ENCODE data around the gene B3GNT5. TPM values are rescaled to one million over a fixed set of nuclear protein-coding genes. Genes with fewer than 3 reads are reported as not detected.

Gene B3GNT5
- total RNA-seq, 1 donor from 2014 or later, result 20.4 TPM

DNA sequence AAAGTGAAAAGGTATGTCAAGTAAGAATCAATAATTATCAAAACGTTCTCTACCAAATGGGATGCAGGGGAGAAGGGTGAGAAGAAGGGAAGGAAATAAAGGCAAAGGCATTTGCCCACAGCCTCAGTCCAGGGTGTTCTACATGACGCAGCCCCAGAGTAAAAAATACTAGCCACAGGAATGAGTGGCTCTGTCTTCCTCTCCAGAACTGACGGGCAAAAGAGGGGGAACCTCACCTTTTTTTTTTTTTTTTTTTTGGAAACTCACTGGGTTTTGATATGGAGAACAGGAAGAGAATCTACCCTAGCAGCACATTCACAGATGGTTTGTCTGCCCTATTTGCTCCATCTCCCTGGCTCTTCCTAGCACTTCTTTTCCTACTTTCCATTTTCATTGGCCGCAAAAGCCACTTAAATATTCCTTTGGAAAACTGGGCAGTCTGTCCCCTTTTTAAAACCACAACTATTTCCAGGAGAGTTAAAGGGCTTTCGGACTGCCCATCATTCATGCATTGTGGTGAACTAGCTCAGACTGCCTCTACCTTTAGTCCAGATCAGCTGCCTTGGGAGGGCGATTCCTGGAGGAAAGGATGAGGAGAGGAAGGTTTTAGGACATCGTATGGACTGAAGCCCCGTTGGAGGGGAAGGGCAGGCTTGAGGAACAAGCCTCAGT is 28.2 kb downstream of the B3GNT5 start:
- TF ChIP-seq POLR2AphosphoS5 (IDR thresholded peaks at IDR 0.05; ENCODE audit: insufficient read depth in 1 of 2, low read depth in 1 of 2) (no peak), POLR2A (IDR thresholded peaks at IDR 0.05) (no peak)
- TF ChIP-seq, protein P1, sequence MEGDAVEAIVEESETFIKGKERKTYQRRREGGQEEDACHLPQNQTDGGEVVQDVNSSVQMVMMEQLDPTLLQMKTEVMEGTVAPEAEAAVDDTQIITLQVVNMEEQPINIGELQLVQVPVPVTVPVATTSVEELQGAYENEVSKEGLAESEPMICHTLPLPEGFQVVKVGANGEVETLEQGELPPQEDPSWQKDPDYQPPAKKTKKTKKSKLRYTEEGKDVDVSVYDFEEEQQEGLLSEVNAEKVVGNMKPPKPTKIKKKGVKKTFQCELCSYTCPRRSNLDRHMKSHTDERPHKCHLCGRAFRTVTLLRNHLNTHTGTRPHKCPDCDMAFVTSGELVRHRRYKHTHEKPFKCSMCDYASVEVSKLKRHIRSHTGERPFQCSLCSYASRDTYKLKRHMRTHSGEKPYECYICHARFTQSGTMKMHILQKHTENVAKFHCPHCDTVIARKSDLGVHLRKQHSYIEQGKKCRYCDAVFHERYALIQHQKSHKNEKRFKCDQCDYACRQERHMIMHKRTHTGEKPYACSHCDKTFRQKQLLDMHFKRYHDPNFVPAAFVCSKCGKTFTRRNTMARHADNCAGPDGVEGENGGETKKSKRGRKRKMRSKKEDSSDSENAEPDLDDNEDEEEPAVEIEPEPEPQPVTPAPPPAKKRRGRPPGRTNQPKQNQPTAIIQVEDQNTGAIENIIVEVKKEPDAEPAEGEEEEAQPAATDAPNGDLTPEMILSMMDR (IDR thresholded peaks at IDR 0.05), result no peak
- no peak for DNase-seq (ENCODE audit: extremely low spot score in 2 of 2)
- Histone ChIP-seq H3K9me3 (no peaks in the 10 kb centered on the region), H3K36me3 (no peaks in the 10 kb centered on the region), H3K4me1 (peaks cover 14% of the 10 kb centered on the region), H3K4me3 (no peak overlapping the region), H3K27ac (no peak overlapping the region), H3K27me3 (no peaks in the 10 kb centered on the region)
- intact Hi-C loops (cut with DNase I), result no loop called here

GRCh38 chr3:183283886-183284285 is 30.8 kb downstream of the B3GNT5 start:
- Histone ChIP-seq H3K4me3 (no peak overlapping the region), H3K27me3 (no peaks in the 10 kb centered on the region), H3K9me3 (no peaks in the 10 kb centered on the region), H3K36me3 (no peaks in the 10 kb centered on the region), H3K27ac (no peak overlapping the region), H3K4me1 (peaks cover 27% of the 10 kb centered on the region)
- intact Hi-C loops (cut with DNase I), result no loop called here
- no peak for TF ChIP-seq POLR2AphosphoS5 (IDR thresholded peaks at IDR 0.05; ENCODE audit: insufficient read depth in 1 of 2, low read depth in 1 of 2)
- TF ChIP-seq, protein P1 (IDR thresholded peaks at IDR 0.05), result no peak
- TF ChIP-seq POLR2A (IDR thresholded peaks at IDR 0.05), result no peak
- no peak for DNase-seq (ENCODE audit: extremely low spot score in 2 of 2)

GRCh38 chr3:183284570-183284969 is 31.5 kb downstream of the B3GNT5 start:
- peak overlapping the region; percentile 70 for H3K27ac ChIP-seq
- DNase-seq (ENCODE audit: extremely low spot score in 2 of 2), result no peak
- TF ChIP-seq, protein P1 (IDR thresholded peaks at IDR 0.05), result no peak
- H3K27me3 ChIP-seq, result no peaks in the 10 kb centered on the region
- intact Hi-C loops (cut with DNase I), result no loop called here
- H3K9me3 ChIP-seq, result no peaks in the 10 kb centered on the region
- no peaks in the 10 kb centered on the region for H3K36me3 ChIP-seq
- peaks cover 27% of the 10 kb centered on the region for H3K4me1 ChIP-seq
- H3K4me3 ChIP-seq, result no peak overlapping the region

DNA sequence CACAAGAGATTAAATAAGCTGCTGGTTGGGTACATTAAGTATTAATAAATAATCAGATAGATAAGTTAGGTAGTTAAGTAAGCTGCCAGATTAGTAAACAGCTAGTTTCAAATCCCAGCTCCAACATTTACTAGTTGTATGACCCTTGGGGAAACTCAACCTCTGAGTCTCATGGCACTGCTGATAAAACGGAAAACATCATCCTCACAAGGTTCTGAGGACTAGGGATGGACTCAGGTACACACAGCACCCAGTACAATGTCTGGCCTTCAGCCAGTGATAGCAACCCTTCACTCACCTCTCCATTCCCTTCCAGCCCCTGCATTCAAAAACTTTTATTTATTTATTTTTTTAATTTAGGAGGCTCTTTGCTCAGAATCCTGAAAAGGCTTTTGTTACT is 32.3 kb downstream of the B3GNT5 start:
- intact Hi-C loops (cut with DNase I), result no loop called here

More for the DNA sequence above, 32.3 kb downstream of the B3GNT5 start:
- no peaks in the 10 kb centered on the region for H3K27me3 ChIP-seq
- H3K4me3 ChIP-seq, result no peak overlapping the region
- TF ChIP-seq, protein P1 (IDR thresholded peaks at IDR 0.05), result no peak
- TF ChIP-seq POLR2AphosphoS5 (IDR thresholded peaks at IDR 0.05; ENCODE audit: insufficient read depth in 1 of 2, low read depth in 1 of 2) (no peak), POLR2A (IDR thresholded peaks at IDR 0.05) (no peak)
- no peaks in the 10 kb centered on the region for H3K36me3 ChIP-seq
- no peak for DNase-seq (ENCODE audit: extremely low spot score in 2 of 2)
- no peaks in the 10 kb centered on the region for H3K9me3 ChIP-seq
- H3K4me1 ChIP-seq, result peaks cover 27% of the 10 kb centered on the region
- peak overlapping the region; percentile 70 for H3K27ac ChIP-seq
